ENCODE results near the gene BPHL.
A peak's percentile ranks its signal among the peaks of the same experiment; 100 is the strongest.
"Not testable (repeated sequence)": the region's sequence is repeated elsewhere in the genome, so short reads cannot be mapped to it uniquely, and the experiment has no call there.

Gene BPHL

DNA sequence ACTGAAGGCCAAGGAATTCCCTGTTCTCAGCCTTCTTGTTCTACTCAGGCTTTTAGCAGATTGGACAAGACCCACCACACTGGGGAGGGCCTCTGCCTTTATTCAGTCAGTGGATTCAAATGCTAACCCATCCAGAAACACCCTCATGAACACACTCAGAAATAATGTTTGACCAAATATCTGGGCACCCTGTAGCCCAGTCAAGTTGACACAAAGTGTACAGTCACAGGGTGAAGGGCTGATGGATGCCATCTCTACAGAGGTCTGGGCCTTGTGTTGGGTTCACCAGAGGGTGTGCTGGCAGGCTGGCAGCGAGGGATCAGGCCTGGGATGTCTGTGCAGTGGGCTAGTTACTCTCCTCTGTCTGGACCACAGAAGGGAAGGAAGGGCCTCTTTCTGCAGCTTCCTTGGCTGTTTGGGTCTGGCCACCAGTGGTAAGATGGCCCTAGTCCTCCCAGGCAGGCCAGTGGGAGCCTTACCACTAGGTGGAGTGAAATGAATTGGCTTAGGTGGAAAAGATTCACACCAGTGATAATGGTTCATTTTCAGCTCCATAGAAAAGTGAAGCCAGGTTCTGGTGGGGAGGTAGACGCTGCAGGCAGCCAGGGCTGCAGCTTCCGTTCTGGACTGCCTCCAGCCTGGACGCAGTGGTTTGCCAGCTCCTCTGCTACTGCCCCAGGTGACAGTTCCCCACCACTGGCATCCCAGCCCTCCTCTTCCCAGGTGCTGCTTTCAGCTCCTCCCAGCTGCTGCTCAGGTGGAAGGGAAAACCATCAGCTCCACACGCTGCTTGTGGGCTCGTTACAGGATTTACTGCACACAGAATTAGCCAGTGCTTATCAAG lies 29.6 kb downstream of the BPHL start:
- Histone ChIP-seq H3F3A (ENCODE audit: insufficient read depth) (peaks cover 3% of the 10 kb centered on the region; the same call in 1 of the 2 replicates), H3K27ac (ENCODE audit: low read depth, low read length) (no peak overlapping the region), H3K79me2 (ENCODE audit: insufficient read depth, low read length) (no peaks in the 10 kb centered on the region), H3K9me2 (replicated peaks; ENCODE audit: insufficient read depth, low read length) (no peaks in the 10 kb centered on the region), H3K4me3 (ENCODE audit: insufficient read depth, low read length, poor library complexity, severe bottlenecking) (no peak overlapping the region), H4K20me1 (ENCODE audit: low read depth, low read length) (no peaks in the 10 kb centered on the region), H3K36me3 (ENCODE audit: low read length) (peaks cover 2% of the 10 kb centered on the region; the same call in 1 of the 2 replicates), H3K9ac (ENCODE audit: low read length) (no peak overlapping the region), H2AFZ (ENCODE audit: low read depth, low read length, severe bottlenecking) (no peak overlapping the region), H3K27me3 (ENCODE audit: low read length) (no peaks in the 10 kb centered on the region), H3K4me2 (ENCODE audit: low read depth, low read length, poor library complexity, severe bottlenecking) (no peak overlapping the region), H3K9me3 (ENCODE audit: insufficient read depth, low read length) (no peaks in the 10 kb centered on the region)
- TF ChIP-seq, protein P1, sequence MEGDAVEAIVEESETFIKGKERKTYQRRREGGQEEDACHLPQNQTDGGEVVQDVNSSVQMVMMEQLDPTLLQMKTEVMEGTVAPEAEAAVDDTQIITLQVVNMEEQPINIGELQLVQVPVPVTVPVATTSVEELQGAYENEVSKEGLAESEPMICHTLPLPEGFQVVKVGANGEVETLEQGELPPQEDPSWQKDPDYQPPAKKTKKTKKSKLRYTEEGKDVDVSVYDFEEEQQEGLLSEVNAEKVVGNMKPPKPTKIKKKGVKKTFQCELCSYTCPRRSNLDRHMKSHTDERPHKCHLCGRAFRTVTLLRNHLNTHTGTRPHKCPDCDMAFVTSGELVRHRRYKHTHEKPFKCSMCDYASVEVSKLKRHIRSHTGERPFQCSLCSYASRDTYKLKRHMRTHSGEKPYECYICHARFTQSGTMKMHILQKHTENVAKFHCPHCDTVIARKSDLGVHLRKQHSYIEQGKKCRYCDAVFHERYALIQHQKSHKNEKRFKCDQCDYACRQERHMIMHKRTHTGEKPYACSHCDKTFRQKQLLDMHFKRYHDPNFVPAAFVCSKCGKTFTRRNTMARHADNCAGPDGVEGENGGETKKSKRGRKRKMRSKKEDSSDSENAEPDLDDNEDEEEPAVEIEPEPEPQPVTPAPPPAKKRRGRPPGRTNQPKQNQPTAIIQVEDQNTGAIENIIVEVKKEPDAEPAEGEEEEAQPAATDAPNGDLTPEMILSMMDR (IDR thresholded peaks at IDR 0.05; ENCODE audit: insufficient read depth, low read length, poor library complexity, severe bottlenecking) = no peak
- TF ChIP-seq EZH2phosphoT487 (conservative IDR thresholded peaks at IDR 0.05; ENCODE audit: low read length) = no peak

DNA sequence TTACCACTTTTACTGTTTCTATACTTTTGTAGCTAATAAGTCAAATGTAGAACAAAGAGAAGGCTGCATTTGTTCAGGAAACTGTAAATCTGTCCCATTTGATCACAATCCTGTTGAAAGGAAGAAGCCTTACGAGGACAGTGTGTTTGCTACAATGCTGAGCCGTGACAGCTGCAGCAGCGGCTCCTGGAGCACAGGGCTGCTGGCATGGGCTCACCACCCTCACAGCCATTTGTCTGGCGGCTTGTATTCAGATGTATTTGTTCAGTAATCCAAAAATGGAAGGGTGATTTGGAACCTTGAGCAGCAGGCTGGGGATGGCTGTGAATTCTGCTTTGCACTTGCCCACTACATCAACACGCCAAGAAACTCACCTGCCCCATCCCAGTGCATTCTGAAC lies 33.2 kb downstream of the BPHL start:
- no peak overlapping the region for H3K4me3 ChIP-seq (ENCODE audit: insufficient read depth, low read length, poor library complexity, severe bottlenecking)
- TF ChIP-seq, protein P1 (IDR thresholded peaks at IDR 0.05; ENCODE audit: insufficient read depth, low read length, poor library complexity, severe bottlenecking) = no peak
- no peak for TF ChIP-seq EZH2phosphoT487 (conservative IDR thresholded peaks at IDR 0.05; ENCODE audit: low read length)
- H3K27ac ChIP-seq (ENCODE audit: low read depth, low read length) = no peak overlapping the region
- H2AFZ ChIP-seq (ENCODE audit: low read depth, low read length, severe bottlenecking) = no peak overlapping the region
- no peaks in the 10 kb centered on the region for H3K27me3 ChIP-seq (ENCODE audit: low read length)
- peaks cover 6% of the 10 kb centered on the region; the same call in 1 of the 2 replicates for H3K36me3 ChIP-seq (ENCODE audit: low read length)
- peaks cover 4% of the 10 kb centered on the region; the same call in 1 of the 2 replicates for H3F3A ChIP-seq (ENCODE audit: insufficient read depth)
- no peaks in the 10 kb centered on the region for H3K9me3 ChIP-seq (ENCODE audit: insufficient read depth, low read length)
- H4K20me1 ChIP-seq (ENCODE audit: low read depth, low read length) = no peaks in the 10 kb centered on the region
- no peak overlapping the region for H3K9ac ChIP-seq (ENCODE audit: low read length)
- no peak overlapping the region for H3K4me2 ChIP-seq (ENCODE audit: low read depth, low read length, poor library complexity, severe bottlenecking)
- H3K79me2 ChIP-seq (ENCODE audit: insufficient read depth, low read length) = no peaks in the 10 kb centered on the region
- H3K9me2 ChIP-seq (replicated peaks; ENCODE audit: insufficient read depth, low read length) = no peaks in the 10 kb centered on the region

DNA sequence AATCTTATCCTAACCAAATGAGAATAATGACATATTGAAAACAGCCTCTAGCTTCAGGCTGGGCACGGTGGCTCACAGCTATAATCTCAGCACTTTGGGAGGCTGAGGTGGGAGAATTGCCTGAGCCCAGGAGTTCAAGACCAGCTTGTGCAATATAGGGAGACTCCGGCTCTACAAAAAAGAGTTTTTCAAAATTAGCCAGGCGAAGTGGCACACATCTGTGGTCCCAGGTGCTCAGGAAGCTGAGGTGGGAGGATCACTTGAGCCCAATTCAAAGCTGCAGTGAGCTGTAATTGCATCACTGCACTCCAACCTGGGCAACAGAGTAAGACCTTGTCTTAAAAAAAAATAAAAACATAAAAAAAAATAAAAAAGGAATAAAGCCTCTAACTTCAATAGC lies 34.2 kb downstream of the BPHL start:
- H3K27me3 ChIP-seq (ENCODE audit: low read length) = no peaks in the 10 kb centered on the region
- H3K4me3 ChIP-seq (ENCODE audit: insufficient read depth, low read length, poor library complexity, severe bottlenecking) = no peak overlapping the region
- H3K79me2 ChIP-seq (ENCODE audit: insufficient read depth, low read length) = no peaks in the 10 kb centered on the region
- peaks cover 6% of the 10 kb centered on the region; the same call in 1 of the 2 replicates for H3K36me3 ChIP-seq (ENCODE audit: low read length)
- H3K4me2 ChIP-seq (ENCODE audit: low read depth, low read length, poor library complexity, severe bottlenecking) = no peak overlapping the region
- no peak overlapping the region for H3K9ac ChIP-seq (ENCODE audit: low read length)
- no peaks in the 10 kb centered on the region for H3K9me3 ChIP-seq (ENCODE audit: insufficient read depth, low read length)
- no peak for TF ChIP-seq EZH2phosphoT487 (conservative IDR thresholded peaks at IDR 0.05; ENCODE audit: low read length)
- TF ChIP-seq, protein P1 (IDR thresholded peaks at IDR 0.05; ENCODE audit: insufficient read depth, low read length, poor library complexity, severe bottlenecking) = no peak
- no peak overlapping the region for H2AFZ ChIP-seq (ENCODE audit: low read depth, low read length, severe bottlenecking)
- H4K20me1 ChIP-seq (ENCODE audit: low read depth, low read length) = no peaks in the 10 kb centered on the region
- H3F3A ChIP-seq (ENCODE audit: insufficient read depth) = peaks cover 4% of the 10 kb centered on the region; the same call in 1 of the 2 replicates
- H3K27ac ChIP-seq (ENCODE audit: low read depth, low read length) = peak overlapping the region; percentile 8; the same call in 1 of the 2 replicates
- no peaks in the 10 kb centered on the region for H3K9me2 ChIP-seq (replicated peaks; ENCODE audit: insufficient read depth, low read length)

DNA sequence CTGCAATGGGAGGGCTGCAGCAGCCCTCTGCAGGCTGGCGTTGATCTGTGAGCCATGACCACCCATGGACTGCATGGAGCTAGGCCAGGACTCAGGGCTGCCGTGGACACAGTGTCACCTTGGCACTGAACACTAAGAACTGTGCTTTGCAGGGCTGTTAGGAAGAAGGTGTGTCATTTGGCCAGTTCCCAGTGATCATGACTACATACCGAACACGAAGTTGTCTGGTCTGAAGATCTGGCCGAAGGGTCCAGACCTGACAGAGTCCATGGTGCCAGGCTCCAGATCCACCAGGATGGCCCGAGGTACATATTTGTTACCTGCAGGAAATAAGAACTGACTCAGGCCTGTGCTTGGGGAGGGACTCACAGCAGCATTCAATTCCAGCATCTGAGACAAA lies 36.9 kb downstream of the BPHL start:
- not testable (repeated sequence) for H3K27ac ChIP-seq (ENCODE audit: low read depth, low read length); H3K79me2 ChIP-seq (ENCODE audit: insufficient read depth, low read length); H3K27me3 ChIP-seq (ENCODE audit: low read length); H3K9ac ChIP-seq (ENCODE audit: low read length); H3K9me2 ChIP-seq (replicated peaks; ENCODE audit: insufficient read depth, low read length); H3K36me3 ChIP-seq (ENCODE audit: low read length); H3K4me3 ChIP-seq (ENCODE audit: insufficient read depth, low read length, poor library complexity, severe bottlenecking); H3K4me2 ChIP-seq (ENCODE audit: low read depth, low read length, poor library complexity, severe bottlenecking); H4K20me1 ChIP-seq (ENCODE audit: low read depth, low read length); H2AFZ ChIP-seq (ENCODE audit: low read depth, low read length, severe bottlenecking); H3K9me3 ChIP-seq (ENCODE audit: insufficient read depth, low read length)
- H3F3A ChIP-seq (ENCODE audit: insufficient read depth) = peaks cover 19% of the 10 kb centered on the region

DNA sequence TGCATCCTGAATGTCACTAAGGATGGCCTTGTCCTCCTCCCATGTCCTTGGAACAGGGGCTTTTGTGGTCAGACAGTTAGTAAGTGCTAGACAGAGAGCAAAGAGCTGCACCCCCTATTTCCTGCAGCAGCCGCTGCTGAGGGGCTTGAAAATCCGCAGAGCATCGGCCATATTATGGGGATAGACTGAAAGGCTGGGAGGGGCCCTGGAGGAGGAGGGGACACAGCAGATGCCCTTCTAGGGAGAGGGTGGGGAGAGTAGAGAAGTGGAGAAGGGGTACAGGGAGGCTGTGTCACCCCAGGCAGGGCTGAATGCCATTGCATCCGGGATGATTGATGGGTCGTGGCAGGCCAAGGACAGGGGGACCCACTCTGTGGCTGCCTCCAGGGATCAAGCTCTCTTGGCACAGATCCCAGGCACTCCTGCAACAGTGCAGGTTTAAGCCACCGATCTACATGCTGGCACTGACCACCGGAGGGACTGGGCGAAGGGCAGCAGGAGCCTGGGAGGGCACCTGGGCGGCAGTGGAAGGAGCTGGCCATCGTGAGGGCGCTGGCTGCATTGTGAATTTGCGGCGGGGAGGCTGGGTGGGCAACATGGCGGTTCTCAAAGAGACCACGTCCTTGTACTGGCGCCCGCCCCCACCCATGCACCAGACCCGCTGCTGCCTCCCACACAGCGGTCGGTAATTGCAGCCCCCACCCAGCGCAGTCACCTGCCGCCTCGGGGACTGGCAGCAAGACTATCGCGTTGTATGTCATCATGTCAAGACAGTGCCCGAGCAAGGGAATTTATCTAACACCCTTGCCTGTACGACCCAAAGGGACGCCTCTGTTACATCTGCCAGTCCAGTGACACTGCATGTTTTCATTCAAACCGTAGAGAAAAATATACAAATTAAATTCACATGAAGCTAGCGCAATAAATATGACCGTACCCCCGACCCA lies 37.9 kb downstream of the BPHL start:
- H3K36me3 ChIP-seq (ENCODE audit: low read length); H3K27me3 ChIP-seq (ENCODE audit: low read length); H3K9me3 ChIP-seq (ENCODE audit: insufficient read depth, low read length); H3K79me2 ChIP-seq (ENCODE audit: insufficient read depth, low read length); H4K20me1 ChIP-seq (ENCODE audit: low read depth, low read length); H3K9me2 ChIP-seq (replicated peaks; ENCODE audit: insufficient read depth, low read length); H3K27ac ChIP-seq (ENCODE audit: low read depth, low read length): not testable (repeated sequence)
- peak overlapping the region; percentile 91 for H3K4me3 ChIP-seq (ENCODE audit: insufficient read depth, low read length, poor library complexity, severe bottlenecking)
- H2AFZ ChIP-seq (ENCODE audit: low read depth, low read length, severe bottlenecking) = peak overlapping the region; percentile 97
- peak overlapping the region; percentile 88 for H3K4me2 ChIP-seq (ENCODE audit: low read depth, low read length, poor library complexity, severe bottlenecking)
- H3F3A ChIP-seq (ENCODE audit: insufficient read depth) = peaks cover 29% of the 10 kb centered on the region
- peak overlapping the region; percentile 75 for H3K9ac ChIP-seq (ENCODE audit: low read length)
